Testis (tissue), 2 donors: ENCODE results near the gene TRIM9.

Experiments
- POLR2A ChIP-seq: fragments of 450-650 bp; IDR thresholded peaks from one replicate; pipeline ENCODE4 v1.6.1; 2017; ENCODE audit warnings: antibody characterized with exemption, mild to moderate bottlenecking, moderate library complexity
- TF ChIP-seq, protein P1 (sequence below), 3 experiments: fragments of 450-650 bp in 2 of 3; fragments of 200-600 bp in 1 of 3; sonication (generic) in 1 of 3; IDR thresholded peaks; one replicate each; pipeline ENCODE4 v1.5.1; 2016 to 2019; ENCODE audit warnings: antibody characterized with exemption in 3 of 3, mild to moderate bottlenecking in 2 of 3, moderate library complexity in 1 of 3

DNA sequence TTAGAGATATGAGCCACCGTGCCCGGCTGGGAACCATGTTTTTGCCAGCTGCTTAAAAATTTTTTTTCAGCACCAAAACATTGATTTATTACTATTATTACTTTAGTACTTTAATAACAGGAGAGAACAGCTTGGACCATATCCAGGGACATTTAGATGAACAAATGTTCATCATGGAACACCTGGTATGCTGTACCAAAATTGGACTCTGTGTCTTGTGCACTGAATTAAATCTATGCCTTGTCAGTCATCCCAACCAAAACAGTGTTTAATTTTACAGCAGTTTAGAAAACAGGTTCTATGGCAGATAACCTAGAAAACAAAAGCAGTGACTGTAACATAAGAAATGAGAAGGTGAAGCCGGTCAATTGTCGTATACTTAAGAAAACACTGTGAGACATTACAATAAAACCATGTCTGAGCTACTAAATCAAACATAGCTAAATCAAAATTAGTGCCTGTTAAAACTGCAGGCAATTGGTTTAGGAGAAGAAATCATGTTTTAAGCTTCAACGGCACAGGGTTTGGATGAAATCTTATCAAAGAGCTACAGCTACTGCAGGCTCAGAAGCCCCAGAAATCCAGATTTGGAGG is 92.4 kb downstream of the TRIM9 start:
- TF ChIP-seq, protein P1, sequence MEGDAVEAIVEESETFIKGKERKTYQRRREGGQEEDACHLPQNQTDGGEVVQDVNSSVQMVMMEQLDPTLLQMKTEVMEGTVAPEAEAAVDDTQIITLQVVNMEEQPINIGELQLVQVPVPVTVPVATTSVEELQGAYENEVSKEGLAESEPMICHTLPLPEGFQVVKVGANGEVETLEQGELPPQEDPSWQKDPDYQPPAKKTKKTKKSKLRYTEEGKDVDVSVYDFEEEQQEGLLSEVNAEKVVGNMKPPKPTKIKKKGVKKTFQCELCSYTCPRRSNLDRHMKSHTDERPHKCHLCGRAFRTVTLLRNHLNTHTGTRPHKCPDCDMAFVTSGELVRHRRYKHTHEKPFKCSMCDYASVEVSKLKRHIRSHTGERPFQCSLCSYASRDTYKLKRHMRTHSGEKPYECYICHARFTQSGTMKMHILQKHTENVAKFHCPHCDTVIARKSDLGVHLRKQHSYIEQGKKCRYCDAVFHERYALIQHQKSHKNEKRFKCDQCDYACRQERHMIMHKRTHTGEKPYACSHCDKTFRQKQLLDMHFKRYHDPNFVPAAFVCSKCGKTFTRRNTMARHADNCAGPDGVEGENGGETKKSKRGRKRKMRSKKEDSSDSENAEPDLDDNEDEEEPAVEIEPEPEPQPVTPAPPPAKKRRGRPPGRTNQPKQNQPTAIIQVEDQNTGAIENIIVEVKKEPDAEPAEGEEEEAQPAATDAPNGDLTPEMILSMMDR (IDR thresholded peaks at IDR 0.05) = no peak
- TF ChIP-seq POLR2A = no peak
